ENCODE measurements around the gene GARIN5A.

DNA sequence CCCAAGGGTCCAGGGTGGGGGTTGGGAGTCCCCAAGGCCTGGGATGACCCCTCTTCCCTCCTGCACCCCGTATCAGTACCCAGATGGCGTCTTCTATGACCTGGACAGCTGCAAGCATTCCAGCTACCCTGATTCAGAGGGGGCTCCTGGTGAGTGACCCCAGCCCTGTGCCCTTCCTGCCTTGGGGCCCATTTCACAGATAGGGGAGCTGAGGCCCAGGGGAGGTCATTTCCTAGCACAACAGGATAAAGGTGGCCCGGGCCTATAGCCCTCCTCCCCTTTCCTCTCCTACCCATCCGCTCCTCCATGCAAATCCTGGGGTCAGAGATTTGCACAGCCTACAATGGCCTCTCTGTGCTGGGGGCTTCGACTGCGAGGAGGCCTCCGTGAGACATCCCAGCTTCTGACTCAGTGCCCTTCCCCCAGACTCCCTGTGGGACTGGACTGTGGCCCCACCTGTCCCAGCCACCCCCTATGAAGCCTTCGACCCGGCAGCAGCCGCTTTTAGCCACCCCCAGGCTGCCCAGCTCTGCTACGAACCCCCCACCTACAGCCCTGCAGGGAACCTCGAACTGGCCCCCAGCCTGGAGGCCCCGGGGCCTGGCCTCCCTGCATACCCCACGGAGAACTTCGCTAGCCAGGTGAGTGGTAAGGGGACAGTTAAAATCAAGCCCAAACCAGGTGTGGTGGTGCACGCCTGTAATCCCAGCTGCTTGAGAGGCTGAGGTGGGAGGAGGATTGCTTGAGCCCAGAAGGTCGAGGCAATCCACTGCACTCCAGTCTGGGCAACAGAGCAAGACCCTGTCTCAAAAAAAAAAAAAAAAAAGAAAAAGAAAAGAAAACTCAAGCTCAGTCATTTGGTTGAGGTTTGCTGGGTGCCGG is 54.0 kb downstream of the GARIN5A start:
- TF ChIP-seq EP300 (IDR thresholded peaks at IDR 0.05; ENCODE audit: low read length), result no peak
- no peak for TF ChIP-seq CEBPB (tag; IDR thresholded peaks at IDR 0.05)
- TF ChIP-seq, protein P1, sequence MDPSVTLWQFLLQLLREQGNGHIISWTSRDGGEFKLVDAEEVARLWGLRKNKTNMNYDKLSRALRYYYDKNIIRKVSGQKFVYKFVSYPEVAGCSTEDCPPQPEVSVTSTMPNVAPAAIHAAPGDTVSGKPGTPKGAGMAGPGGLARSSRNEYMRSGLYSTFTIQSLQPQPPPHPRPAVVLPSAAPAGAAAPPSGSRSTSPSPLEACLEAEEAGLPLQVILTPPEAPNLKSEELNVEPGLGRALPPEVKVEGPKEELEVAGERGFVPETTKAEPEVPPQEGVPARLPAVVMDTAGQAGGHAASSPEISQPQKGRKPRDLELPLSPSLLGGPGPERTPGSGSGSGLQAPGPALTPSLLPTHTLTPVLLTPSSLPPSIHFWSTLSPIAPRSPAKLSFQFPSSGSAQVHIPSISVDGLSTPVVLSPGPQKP (CRISPR knock-in tag; IDR thresholded peaks at IDR 0.05), result no peak
- TF ChIP-seq, protein P2, sequence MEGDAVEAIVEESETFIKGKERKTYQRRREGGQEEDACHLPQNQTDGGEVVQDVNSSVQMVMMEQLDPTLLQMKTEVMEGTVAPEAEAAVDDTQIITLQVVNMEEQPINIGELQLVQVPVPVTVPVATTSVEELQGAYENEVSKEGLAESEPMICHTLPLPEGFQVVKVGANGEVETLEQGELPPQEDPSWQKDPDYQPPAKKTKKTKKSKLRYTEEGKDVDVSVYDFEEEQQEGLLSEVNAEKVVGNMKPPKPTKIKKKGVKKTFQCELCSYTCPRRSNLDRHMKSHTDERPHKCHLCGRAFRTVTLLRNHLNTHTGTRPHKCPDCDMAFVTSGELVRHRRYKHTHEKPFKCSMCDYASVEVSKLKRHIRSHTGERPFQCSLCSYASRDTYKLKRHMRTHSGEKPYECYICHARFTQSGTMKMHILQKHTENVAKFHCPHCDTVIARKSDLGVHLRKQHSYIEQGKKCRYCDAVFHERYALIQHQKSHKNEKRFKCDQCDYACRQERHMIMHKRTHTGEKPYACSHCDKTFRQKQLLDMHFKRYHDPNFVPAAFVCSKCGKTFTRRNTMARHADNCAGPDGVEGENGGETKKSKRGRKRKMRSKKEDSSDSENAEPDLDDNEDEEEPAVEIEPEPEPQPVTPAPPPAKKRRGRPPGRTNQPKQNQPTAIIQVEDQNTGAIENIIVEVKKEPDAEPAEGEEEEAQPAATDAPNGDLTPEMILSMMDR (IDR thresholded peaks at IDR 0.05 in 2 of 3, conservative IDR thresholded peaks at IDR 0.05 in 1 of 3; ENCODE audit: insufficient read depth in 2 of 3, low read depth in 1 of 3, low read length in 3 of 3), result no peak
- TF ChIP-seq, protein P3, sequence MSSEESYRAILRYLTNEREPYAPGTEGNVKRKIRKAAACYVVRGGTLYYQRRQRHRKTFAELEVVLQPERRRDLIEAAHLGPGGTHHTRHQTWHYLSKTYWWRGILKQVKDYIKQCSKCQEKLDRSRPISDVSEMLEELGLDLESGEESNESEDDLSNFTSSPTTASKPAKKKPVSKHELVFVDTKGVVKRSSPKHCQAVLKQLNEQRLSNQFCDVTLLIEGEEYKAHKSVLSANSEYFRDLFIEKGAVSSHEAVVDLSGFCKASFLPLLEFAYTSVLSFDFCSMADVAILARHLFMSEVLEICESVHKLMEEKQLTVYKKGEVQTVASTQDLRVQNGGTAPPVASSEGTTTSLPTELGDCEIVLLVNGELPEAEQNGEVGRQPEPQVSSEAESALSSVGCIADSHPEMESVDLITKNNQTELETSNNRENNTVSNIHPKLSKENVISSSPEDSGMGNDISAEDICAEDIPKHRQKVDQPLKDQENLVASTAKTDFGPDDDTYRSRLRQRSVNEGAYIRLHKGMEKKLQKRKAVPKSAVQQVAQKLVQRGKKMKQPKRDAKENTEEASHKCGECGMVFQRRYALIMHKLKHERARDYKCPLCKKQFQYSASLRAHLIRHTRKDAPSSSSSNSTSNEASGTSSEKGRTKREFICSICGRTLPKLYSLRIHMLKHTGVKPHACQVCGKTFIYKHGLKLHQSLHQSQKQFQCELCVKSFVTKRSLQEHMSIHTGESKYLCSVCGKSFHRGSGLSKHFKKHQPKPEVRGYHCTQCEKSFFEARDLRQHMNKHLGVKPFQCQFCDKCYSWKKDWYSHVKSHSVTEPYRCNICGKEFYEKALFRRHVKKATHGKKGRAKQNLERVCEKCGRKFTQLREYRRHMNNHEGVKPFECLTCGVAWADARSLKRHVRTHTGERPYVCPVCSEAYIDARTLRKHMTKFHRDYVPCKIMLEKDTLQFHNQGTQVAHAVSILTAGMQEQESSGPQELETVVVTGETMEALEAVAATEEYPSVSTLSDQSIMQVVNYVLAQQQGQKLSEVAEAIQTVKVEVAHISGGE (CRISPR knock-in tag; IDR thresholded peaks at IDR 0.05), result no peak
- TF ChIP-seq, protein P4, sequence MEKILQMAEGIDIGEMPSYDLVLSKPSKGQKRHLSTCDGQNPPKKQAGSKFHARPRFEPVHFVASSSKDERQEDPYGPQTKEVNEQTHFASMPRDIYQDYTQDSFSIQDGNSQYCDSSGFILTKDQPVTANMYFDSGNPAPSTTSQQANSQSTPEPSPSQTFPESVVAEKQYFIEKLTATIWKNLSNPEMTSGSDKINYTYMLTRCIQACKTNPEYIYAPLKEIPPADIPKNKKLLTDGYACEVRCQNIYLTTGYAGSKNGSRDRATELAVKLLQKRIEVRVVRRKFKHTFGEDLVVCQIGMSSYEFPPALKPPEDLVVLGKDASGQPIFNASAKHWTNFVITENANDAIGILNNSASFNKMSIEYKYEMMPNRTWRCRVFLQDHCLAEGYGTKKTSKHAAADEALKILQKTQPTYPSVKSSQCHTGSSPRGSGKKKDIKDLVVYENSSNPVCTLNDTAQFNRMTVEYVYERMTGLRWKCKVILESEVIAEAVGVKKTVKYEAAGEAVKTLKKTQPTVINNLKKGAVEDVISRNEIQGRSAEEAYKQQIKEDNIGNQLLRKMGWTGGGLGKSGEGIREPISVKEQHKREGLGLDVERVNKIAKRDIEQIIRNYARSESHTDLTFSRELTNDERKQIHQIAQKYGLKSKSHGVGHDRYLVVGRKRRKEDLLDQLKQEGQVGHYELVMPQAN (IDR thresholded peaks at IDR 0.05; ENCODE audit: borderline replicate concordance), result no peak
- no peak for TF ChIP-seq ZFX (CRISPR knock-in tag; IDR thresholded peaks at IDR 0.05)
